PFSK-1 (cell line): Measurements from ENCODE around the gene MOSMO.

ENCODE experiments used
- FOXP2 ChIP-seq: optimal IDR thresholded peaks from 2 replicates; pipeline ENCODE3; 2011; ENCODE audit warnings: borderline replicate concordance, control low read depth, inconsistent platforms; ENCODE audit not compliant: insufficient read depth; ENCODE audit errors: extremely low read length, extremely low read depth
- POLR2AphosphoS5 ChIP-seq: IDR thresholded peaks from 2 replicates; pipeline ENCODE4 v1.6.1; 2012; ENCODE audit warnings: low read depth, mild to moderate bottlenecking, control low read depth, low read length, moderate library complexity
- SIN3A ChIP-seq: IDR thresholded peaks from 2 replicates; pipeline ENCODE4 v1.6.1; 2012; ENCODE audit warnings: mild to moderate bottlenecking, low read length, moderate library complexity, borderline replicate concordance; ENCODE audit not compliant: insufficient read depth
- TAF1 ChIP-seq: IDR thresholded peaks from 2 replicates; pipeline ENCODE4 v1.6.1; 2012; ENCODE audit warnings: low read length, control low read depth, borderline replicate concordance; ENCODE audit not compliant: insufficient read depth
- TF ChIP-seq, protein P1 (sequence below), 2 experiments: IDR thresholded peaks; 2 replicates each; pipeline versions ENCODE4 v1.6.1 to v1.8.0; 2011 to 2012; ENCODE audit warnings: low read depth in 2 of 2, low read length in 2 of 2, control low read depth in 1 of 2, inconsistent platforms in 1 of 2, mild to moderate bottlenecking in 1 of 2, moderate library complexity in 1 of 2; ENCODE audit not compliant: insufficient read depth in 1 of 2

Gene MOSMO

DNA sequence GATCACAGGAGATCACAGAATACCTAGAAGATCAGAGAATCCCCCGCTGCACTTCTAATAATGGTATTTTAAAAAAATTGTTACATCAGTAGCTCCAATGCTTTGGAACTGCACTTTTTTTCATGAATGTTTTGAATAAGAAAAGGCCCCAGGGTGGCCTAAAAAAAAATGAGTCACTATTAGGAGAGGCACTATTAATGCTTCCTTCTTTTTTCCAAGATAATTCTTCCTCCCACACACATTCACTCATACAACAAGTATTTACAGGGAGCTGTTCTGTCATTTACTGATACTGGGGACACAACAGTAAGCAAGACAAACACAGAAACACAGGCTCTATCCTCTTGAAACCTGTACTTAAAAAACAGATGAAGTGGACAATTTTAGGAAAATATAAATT, 6.3 kb upstream of the MOSMO start:
- TF ChIP-seq TAF1 = no peak
- TF ChIP-seq, protein P1, sequence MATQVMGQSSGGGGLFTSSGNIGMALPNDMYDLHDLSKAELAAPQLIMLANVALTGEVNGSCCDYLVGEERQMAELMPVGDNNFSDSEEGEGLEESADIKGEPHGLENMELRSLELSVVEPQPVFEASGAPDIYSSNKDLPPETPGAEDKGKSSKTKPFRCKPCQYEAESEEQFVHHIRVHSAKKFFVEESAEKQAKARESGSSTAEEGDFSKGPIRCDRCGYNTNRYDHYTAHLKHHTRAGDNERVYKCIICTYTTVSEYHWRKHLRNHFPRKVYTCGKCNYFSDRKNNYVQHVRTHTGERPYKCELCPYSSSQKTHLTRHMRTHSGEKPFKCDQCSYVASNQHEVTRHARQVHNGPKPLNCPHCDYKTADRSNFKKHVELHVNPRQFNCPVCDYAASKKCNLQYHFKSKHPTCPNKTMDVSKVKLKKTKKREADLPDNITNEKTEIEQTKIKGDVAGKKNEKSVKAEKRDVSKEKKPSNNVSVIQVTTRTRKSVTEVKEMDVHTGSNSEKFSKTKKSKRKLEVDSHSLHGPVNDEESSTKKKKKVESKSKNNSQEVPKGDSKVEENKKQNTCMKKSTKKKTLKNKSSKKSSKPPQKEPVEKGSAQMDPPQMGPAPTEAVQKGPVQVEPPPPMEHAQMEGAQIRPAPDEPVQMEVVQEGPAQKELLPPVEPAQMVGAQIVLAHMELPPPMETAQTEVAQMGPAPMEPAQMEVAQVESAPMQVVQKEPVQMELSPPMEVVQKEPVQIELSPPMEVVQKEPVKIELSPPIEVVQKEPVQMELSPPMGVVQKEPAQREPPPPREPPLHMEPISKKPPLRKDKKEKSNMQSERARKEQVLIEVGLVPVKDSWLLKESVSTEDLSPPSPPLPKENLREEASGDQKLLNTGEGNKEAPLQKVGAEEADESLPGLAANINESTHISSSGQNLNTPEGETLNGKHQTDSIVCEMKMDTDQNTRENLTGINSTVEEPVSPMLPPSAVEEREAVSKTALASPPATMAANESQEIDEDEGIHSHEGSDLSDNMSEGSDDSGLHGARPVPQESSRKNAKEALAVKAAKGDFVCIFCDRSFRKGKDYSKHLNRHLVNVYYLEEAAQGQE (IDR thresholded peaks at IDR 0.05; ENCODE audit: insufficient read depth in 1 of 2, low read depth in 2 of 2, low read length in 2 of 2) = no peak
- TF ChIP-seq FOXP2 = no peak
- TF ChIP-seq SIN3A = no peak
- TF ChIP-seq POLR2AphosphoS5 = no peak

DNA sequence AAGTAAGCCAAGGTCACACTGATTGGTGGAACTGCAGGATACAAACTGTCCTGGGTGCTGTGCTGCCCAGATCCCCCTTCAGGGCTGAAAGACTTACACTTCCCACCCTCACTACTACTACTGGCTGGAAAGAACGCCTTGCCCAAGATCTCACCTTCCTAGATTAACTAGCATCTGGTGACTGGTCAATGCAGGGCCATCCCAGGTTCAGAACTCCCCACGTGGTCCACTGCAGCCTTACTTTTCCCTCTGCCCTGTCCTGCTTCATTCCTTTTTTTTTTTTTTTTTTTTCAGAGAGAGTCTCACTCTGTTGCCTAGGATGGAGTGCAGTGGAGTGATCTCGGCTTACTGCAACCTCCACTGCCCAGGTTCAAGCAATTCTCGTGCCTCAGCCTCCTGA, 4.7 kb upstream of the MOSMO start:
- TF ChIP-seq SIN3A (no peak), POLR2AphosphoS5 (no peak), FOXP2 (no peak), TAF1 (no peak)
- TF ChIP-seq, protein P1 (IDR thresholded peaks at IDR 0.05; ENCODE audit: insufficient read depth in 1 of 2, low read depth in 2 of 2, low read length in 2 of 2) = no peak

DNA sequence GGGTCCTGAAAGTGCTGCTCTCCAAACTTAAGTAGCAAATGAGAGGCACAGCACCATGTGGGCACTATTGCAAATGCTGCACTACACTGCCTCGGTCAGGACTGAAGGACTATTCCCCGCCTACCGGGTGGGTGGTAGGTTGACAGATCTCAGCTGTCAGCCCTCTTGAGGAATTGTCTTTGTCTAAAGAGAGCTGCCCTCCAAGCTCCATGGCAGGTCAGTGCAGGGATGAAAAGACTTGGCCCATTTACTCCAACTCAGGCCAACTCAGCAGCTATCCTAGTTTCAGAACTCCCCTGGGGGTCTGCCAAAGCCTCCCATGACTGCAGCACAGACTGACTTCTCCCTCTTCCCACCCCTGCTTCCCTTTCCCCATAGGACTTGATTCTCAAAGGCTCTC, 3.6 kb upstream of the MOSMO start:
- TF ChIP-seq POLR2AphosphoS5 = no peak
- TF ChIP-seq, protein P1 (IDR thresholded peaks at IDR 0.05; ENCODE audit: insufficient read depth in 1 of 2, low read depth in 2 of 2, low read length in 2 of 2) = no peak

DNA sequence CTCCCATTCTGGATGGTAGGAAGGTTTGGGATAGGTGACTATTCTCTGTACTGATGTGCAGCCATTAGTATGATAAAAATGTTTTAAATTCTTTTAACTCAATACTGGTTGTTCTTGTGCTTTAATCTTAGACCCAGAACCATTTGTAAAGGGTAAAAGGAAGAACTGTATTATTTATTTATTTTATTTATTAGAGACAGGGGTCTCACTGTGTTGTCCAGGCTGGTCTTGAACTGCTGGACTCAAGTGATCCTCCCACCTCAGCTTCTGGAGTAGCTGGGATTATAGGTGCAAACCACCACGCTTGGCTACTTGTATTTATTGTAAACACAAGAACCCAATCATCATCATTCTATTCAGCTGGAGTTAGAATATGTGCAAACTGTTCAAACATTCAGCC, 2.2 kb upstream of the MOSMO start:
- TF ChIP-seq SIN3A = no peak
- TF ChIP-seq POLR2AphosphoS5 = no peak
- TF ChIP-seq, protein P1 (IDR thresholded peaks at IDR 0.05; ENCODE audit: insufficient read depth in 1 of 2, low read depth in 2 of 2, low read length in 2 of 2) = no peak
- TF ChIP-seq FOXP2 = no peak
- no peak for TF ChIP-seq TAF1

DNA sequence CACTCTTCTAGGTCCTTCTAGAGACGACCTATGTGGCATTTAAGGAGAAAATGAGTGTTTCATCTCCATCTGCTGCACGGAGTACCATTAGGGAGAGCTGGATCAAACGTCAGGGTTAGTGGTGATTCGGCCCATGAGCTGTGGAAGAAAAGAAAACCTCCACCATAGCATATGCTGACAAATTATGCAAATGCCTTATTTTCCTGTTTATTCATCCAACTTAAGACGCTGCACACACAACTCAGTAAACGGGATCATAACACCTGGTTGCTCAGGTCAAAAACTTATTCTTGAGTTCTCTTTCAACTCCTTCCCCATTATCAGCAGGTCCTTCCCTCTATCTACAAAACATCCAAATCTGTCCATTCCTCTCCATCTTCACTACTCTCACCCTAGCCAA, 1.3 kb upstream of the MOSMO start:
- TF ChIP-seq POLR2AphosphoS5 (no peak), FOXP2 (no peak), TAF1 (no peak), SIN3A (no peak)
- TF ChIP-seq, protein P1 (IDR thresholded peaks at IDR 0.05; ENCODE audit: insufficient read depth in 1 of 2, low read depth in 2 of 2, low read length in 2 of 2) = no peak
